GM19239 (cell line): ENCODE results near the gene KPNA2.
"Not testable (repeated sequence)": the region's sequence is repeated elsewhere in the genome, so short reads cannot be mapped to it uniquely, and the experiment has no call there.

Source experiments
- DNase-seq: peaks from one replicate; pipeline ENCODE4 v3.0.0; 2011; ENCODE audit warnings: low spot score; ENCODE audit not compliant: insufficient read length
- FAIRE-seq: peaks from 2 replicates; lab custom pipeline; 2011; peaks lifted over from hg19 to GRCh38; lab: Jason Lieb, UNC

The KPNA2 gene

GRCh38 chr17:68053231-68054013 is 17.9 kb downstream of the KPNA2 start:
- FAIRE-seq = no peak
- DNase-seq = no peak

GRCh38 chr17:68054296-68054900 is 18.9 kb downstream of the KPNA2 start:
- FAIRE-seq = no peak
- DNase-seq = no peak

GRCh38 chr17:68057531-68057952 is 22.0 kb downstream of the KPNA2 start:
- FAIRE-seq (peak; percentile 54), DNase-seq (no peak)

- no peak for DNase-seq
- FAIRE-seq = no peak
These were observed 24.8 kb downstream of the KPNA2 start for GRCh38 chr17:68060336-68060735.

DNA sequence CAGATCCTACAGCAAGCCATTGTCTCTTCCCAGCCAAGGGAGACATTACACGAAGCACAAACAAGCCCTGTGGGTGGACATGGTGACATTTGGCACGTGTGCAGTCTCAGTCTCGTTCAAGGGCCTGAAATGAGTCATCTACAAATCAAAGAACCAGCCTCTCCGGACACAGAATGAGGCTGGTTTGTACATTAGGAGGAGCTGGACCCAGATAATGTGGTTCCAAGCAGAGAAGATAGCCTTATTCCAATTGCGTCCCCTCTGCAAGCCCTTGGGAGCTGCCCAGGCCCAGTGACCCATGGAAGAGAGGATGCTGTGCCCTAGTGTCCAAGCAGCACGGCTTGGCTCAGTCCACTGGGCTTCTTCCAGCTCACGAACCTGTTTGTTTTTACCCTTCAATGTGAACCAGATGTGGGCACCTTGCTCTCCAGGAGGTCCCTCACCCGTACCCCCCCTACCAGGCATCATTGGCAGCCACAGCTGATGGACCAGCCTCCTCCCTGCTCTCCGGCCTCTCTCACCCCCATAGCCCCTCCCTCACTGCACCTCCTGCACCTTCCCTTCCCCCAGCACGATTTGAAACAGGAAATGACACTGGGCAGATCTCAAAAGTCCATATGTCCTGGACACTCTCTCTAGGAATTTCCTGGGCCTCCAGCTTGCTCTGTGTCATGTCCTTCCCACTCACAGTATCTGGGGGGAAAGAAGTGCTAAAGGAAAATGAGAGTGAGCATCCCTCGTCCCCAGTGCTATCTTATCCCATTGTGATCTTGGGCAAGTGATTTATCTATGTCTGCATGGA is 26.2 kb downstream of the KPNA2 start:
- FAIRE-seq (no peak), DNase-seq (no peak)

DNA sequence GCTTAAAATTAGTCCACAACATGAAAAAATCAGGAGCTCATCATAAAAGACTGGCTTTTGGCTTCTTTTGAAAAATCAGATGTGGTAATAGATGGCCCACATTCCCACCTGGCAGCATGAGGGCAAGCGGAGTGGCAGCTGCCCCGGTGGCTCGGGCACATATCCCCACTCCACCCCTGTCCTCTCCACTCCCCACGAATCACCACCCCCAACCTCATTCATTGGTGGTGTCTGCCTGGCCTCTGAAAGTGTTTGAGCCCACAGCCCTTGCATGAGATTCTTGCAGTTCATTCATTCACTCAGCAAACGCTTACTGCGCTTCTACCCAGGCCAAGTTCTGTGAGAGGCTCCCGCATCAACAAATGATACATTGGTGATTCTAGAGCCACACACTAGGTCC is 29.8 kb downstream of the KPNA2 start:
- not testable (repeated sequence) for DNase-seq, FAIRE-seq

DNA sequence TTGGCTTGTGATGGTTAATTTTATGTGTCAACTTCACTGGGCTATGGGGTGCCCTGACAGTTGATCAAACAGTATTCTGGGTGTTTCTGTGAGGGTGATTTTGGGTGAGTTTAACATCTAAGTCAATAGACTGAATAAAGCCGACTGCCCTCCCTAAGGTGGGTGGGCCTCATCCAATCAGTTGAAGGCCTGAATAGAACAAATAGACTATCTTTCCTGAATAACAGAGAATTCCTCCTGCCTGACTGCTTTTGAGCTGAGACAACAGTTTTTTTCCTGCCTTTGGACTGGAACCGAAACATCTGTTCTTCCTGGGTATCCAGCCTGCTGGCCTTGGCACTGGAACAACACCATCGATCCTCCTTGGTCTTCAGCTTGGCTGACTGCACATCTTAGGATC is 33.0 kb downstream of the KPNA2 start:
- FAIRE-seq, DNase-seq: not testable (repeated sequence)

DNA sequence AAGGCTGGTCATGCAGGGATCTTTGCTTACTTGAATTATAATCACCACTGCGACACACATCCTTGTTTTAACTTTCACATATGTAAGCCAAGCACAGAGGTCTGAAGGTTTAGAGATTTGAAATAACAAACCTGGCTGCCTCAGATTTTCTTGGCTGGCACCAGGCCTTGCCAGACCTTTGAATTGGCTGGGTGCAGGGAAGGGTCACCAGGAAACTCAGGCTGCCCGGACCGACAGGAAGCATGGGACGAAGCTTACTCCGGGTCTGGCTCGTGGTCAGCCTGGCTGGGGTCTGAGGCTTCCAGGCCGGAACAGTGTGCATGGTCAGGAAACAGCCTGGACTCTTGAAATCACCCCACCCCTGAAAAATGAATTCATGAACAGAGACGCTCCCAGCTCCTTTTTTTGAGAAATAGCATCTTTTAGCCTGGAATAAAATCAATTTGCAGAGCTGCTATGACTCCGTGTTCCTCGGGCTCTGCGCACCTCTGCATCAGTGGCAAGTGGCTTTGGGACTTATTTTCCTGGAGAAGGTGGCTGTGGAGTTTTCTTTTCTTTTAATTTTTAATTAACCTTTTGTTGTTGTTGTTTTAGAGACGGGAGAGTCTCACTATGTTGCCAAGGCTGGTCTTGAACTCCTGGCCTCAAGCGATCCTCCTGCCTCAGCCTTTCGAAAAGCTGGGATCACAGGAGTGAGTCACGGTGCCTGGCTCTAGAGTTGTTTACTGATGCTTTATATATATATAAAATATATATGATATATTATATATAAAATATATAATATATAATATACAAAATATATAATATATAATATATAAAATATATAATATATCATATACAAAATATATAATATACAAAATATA is 35.3 kb downstream of the KPNA2 start:
- DNase-seq, FAIRE-seq: not testable (repeated sequence)

DNA sequence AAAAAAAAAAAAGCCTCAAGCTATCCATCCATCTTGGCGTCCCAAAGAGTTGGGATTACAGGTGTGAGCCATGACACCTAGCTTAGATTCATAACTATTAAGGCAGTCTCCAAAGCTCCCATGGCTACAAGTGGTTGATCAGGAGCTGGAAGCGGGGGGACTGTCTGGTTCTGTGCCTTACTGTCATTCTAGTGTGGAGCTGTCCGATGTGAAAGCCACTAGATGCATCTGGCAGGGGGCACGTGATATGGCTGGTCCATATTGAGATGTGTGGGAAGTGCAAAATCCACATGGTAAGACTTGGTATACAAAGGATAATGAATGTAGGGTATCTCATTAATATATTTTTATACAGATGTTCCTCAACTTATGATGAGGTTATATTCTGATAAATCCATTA is 38.7 kb downstream of the KPNA2 start:
- DNase-seq = no peak
- no peak for FAIRE-seq

- FAIRE-seq, DNase-seq: not testable (repeated sequence)
These were observed 40.5 kb downstream of the KPNA2 start for GRCh38 chr17:68075953-68076607.

GRCh38 chr17:68077498-68077897 is 42.0 kb downstream of the KPNA2 start:
- not testable (repeated sequence) for FAIRE-seq, DNase-seq

DNA sequence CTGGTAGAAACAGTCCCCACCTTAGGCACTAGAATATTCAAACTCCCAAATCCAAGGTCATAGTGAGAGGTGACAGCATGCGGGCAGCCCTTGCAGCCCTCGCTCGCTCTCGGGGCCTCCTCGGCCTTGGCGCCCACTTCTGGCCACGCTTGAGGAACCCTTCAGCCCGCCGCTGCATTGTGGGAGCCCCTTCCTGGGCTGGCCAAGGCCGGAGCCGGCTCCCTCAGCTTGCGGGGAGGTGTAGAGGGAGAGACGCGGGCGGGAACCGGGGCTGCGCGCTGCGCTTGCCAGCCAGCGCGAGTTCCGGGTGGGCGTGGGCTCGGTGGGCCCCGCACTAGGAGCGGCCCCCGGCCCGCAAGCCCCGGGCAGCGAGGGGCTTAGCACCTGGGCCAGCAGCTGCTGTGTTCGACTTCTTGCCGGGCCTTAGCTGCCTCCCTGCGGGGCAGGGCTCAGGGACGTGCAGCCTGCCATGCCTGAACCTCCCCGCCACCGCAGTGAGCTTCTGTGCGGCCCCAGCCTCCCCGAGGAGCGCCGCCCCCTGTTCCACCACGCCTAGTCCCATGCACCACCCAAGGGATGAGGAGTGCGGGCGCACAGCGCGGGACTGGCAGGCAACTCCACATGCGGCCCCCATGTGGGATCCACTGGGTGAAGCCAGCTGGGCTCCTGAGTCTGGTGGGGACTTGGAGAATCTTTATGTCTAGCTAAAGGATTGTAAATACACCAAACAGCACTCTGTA is 45.0 kb downstream of the KPNA2 start:
- DNase-seq = no peak
- no peak for FAIRE-seq

- not testable (repeated sequence) for FAIRE-seq, DNase-seq
These were observed 46.0 kb downstream of the KPNA2 start for GRCh38 chr17:68081305-68082265.

- no peak for DNase-seq
- FAIRE-seq = peak; percentile 85
These were observed 50.3 kb downstream of the KPNA2 start for GRCh38 chr17:68085771-68086381.

- not testable (repeated sequence) for DNase-seq, FAIRE-seq
These were observed 51.1 kb downstream of the KPNA2 start for GRCh38 chr17:68086666-68087065.

DNA sequence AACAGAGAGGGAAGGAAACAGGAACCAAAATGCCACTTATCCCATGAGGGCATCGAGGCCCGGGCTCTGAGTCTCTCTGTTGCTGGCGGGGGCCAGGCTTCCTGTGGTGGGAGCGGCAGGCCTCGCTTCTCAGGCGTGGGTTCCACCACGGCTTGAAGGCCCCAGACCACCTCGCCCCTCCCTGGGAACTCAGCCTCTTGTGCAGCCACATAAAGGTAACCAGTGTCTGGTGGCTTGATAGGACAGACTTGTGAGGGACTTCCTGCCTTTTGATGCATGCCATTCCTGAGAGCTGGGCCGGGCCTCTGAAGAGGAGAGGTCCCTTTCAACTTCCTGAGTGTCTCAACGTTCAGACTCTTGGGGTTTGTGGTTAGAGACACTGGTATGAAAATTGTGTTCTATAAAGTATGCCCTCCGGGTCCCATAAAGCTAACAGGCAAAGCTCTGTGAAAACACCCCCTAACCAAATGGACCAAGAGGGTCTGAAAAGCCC is 51.6 kb downstream of the KPNA2 start:
- peak; percentile 99 for FAIRE-seq

GRCh38 chr17:68087851-68088250 is 52.3 kb downstream of the KPNA2 start:
- DNase-seq = no peak
- no peak for FAIRE-seq

More for the DNA sequence above, 51.6 kb downstream of the KPNA2 start:
- DNase-seq = not testable (repeated sequence)
